ENCODE results near the gene UFSP2. TPM values are rescaled to one million over a fixed set of nuclear protein-coding genes. Genes with fewer than 3 reads are reported as not detected.

The UFSP2 gene
- total and polyA plus RNA-seq, 2 donors from 2014 or later: 47.1 to 47.3 TPM

GRCh38 chr4:185405296-185405999 lies 20.3 kb downstream of the UFSP2 start:
- peaks cover 4 to 34% (median 10%) of the 10 kb centered on the region in 3 donors for H3K36me3 ChIP-seq (ENCODE audit: control insufficient read depth in 2 of 3, insufficient read depth in 3 of 3, low read length in 3 of 3)

GRCh38 chr4:185404031-185404430 lies 21.7 kb downstream of the UFSP2 start:
- TF ChIP-seq CTCF (IDR thresholded peaks at IDR 0.05; ENCODE audit: borderline replicate concordance, extremely low read depth, insufficient read depth): no peak
- no peaks in the 10 kb centered on the region for H3K9me3 ChIP-seq (ENCODE audit: control insufficient read depth in 2 of 3, insufficient read depth in 1 of 3, low read length in 3 of 3)
- no peak overlapping the region for H3K27ac ChIP-seq (ENCODE audit: low read depth in 2 of 2, low read length in 2 of 2)
- DNase-seq (no peak), FAIRE-seq (no peak)
- no peak overlapping the region for H3K9ac ChIP-seq (ENCODE audit: low read length in 3 of 3)
- H3K36me3 ChIP-seq (ENCODE audit: control insufficient read depth in 2 of 3, insufficient read depth in 3 of 3, low read length in 3 of 3): peaks cover 0 to 48% (median 7%) of the 10 kb centered on the region in 3 donors
- no peaks in the 10 kb centered on the region for H3K4me1 ChIP-seq (ENCODE audit: control insufficient read depth in 2 of 3, insufficient read depth in 2 of 3, low read depth in 1 of 3, low read length in 3 of 3)
- intact Hi-C loops (cut with DNase I): no loop called here
- no peaks in the 10 kb centered on the region for H3K27me3 ChIP-seq (ENCODE audit: control insufficient read depth, insufficient read depth, low read length)
- H3K4me3 ChIP-seq (ENCODE audit: low read length in 3 of 3): no peak overlapping the region

More at GRCh38 chr4:185405296-185405999, 20.3 kb downstream of the UFSP2 start:
- H3K9ac ChIP-seq (ENCODE audit: low read length in 3 of 3): no peak overlapping the region
- intact Hi-C loops (cut with DNase I): no loop called here
- no peak overlapping the region for H3K4me3 ChIP-seq (ENCODE audit: low read length in 3 of 3)
- H3K4me1 ChIP-seq (ENCODE audit: control insufficient read depth in 2 of 3, insufficient read depth in 2 of 3, low read depth in 1 of 3, low read length in 3 of 3): no peaks in the 10 kb centered on the region
- no peaks in the 10 kb centered on the region for H3K9me3 ChIP-seq (ENCODE audit: control insufficient read depth in 2 of 3, insufficient read depth in 1 of 3, low read length in 3 of 3)
- no peak for DNase-seq
- H3K27ac ChIP-seq (ENCODE audit: low read depth in 2 of 2, low read length in 2 of 2): peak overlapping the region in 1 of 2 donors; percentile 72
- no peaks in the 10 kb centered on the region for H3K27me3 ChIP-seq (ENCODE audit: control insufficient read depth, insufficient read depth, low read length)
- TF ChIP-seq CTCF (IDR thresholded peaks at IDR 0.05; ENCODE audit: borderline replicate concordance, extremely low read depth, insufficient read depth): no peak
- FAIRE-seq: peak; percentile 90

GRCh38 chr4:185399466-185399865 lies 26.3 kb downstream of the UFSP2 start:
- Histone ChIP-seq H3K9ac (ENCODE audit: low read length in 3 of 3) (no peak overlapping the region), H3K36me3 (ENCODE audit: control insufficient read depth in 2 of 3, insufficient read depth in 3 of 3, low read length in 3 of 3) (peaks cover 0 to 30% (median 2%) of the 10 kb centered on the region in 3 donors), H3K4me3 (ENCODE audit: low read length in 3 of 3) (no peak overlapping the region), H3K27me3 (ENCODE audit: control insufficient read depth, insufficient read depth, low read length) (no peaks in the 10 kb centered on the region), H3K27ac (ENCODE audit: low read depth in 2 of 2, low read length in 2 of 2) (no peak overlapping the region), H3K4me1 (ENCODE audit: control insufficient read depth in 2 of 3, insufficient read depth in 2 of 3, low read depth in 1 of 3, low read length in 3 of 3) (peaks cover 0 to 9% (median 0%) of the 10 kb centered on the region in 3 donors), H3K9me3 (ENCODE audit: control insufficient read depth in 2 of 3, insufficient read depth in 1 of 3, low read length in 3 of 3) (no peaks in the 10 kb centered on the region)
- intact Hi-C loops (cut with DNase I): no loop called here
- DNase-seq: no peak
- no peak for TF ChIP-seq CTCF (IDR thresholded peaks at IDR 0.05; ENCODE audit: borderline replicate concordance, extremely low read depth, insufficient read depth)
- FAIRE-seq: no peak
